HG02970 (cell line): ENCODE measurements around the gene ABCA13.
"Not testable (repeated sequence)": the region's sequence is repeated elsewhere in the genome, so short reads cannot be mapped to it uniquely, and the experiment has no call there.

ENCODE experiments used
- ATAC-seq: cut with Tn5 transposase; IDR thresholded peaks from one replicate; pipeline ENCODE4 v1.9.1; 2021; ENCODE audit warnings: mild to moderate bottlenecking, moderate library complexity, moderate number of reproducible peaks; ENCODE audit not compliant: unreplicated experiment, low FRiP score

Gene ABCA13, protein sequence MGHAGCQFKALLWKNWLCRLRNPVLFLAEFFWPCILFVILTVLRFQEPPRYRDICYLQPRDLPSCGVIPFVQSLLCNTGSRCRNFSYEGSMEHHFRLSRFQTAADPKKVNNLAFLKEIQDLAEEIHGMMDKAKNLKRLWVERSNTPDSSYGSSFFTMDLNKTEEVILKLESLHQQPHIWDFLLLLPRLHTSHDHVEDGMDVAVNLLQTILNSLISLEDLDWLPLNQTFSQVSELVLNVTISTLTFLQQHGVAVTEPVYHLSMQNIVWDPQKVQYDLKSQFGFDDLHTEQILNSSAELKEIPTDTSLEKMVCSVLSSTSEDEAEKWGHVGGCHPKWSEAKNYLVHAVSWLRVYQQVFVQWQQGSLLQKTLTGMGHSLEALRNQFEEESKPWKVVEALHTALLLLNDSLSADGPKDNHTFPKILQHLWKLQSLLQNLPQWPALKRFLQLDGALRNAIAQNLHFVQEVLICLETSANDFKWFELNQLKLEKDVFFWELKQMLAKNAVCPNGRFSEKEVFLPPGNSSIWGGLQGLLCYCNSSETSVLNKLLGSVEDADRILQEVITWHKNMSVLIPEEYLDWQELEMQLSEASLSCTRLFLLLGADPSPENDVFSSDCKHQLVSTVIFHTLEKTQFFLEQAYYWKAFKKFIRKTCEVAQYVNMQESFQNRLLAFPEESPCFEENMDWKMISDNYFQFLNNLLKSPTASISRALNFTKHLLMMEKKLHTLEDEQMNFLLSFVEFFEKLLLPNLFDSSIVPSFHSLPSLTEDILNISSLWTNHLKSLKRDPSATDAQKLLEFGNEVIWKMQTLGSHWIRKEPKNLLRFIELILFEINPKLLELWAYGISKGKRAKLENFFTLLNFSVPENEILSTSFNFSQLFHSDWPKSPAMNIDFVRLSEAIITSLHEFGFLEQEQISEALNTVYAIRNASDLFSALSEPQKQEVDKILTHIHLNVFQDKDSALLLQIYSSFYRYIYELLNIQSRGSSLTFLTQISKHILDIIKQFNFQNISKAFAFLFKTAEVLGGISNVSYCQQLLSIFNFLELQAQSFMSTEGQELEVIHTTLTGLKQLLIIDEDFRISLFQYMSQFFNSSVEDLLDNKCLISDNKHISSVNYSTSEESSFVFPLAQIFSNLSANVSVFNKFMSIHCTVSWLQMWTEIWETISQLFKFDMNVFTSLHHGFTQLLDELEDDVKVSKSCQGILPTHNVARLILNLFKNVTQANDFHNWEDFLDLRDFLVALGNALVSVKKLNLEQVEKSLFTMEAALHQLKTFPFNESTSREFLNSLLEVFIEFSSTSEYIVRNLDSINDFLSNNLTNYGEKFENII (N-terminal part only)

DNA sequence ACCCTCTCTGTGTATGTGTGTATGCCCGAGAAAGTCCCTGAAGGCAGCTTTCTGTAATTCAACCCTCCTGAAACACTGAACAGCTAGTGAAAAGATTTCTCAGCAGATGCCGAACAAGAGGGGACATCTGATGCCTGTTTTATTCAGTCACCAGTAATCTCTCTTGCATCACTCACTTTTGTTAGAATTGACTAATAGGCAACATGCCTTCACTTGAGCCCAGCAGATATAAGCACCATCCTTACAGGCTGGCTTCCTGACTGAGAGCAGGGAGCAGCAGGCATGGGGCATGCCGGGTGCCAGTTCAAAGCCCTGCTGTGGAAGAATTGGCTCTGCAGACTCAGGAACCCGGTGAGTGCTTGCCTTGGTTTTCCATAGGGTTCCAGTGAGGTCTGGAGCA is at the start of gene ABCA13:
Gene ABCA13 (plus strand): TSS at position 257 of the 400 bp plus-strand sequence. CDS start 26 bp downstream, at position 283.
- ATAC-seq: no peak

DNA sequence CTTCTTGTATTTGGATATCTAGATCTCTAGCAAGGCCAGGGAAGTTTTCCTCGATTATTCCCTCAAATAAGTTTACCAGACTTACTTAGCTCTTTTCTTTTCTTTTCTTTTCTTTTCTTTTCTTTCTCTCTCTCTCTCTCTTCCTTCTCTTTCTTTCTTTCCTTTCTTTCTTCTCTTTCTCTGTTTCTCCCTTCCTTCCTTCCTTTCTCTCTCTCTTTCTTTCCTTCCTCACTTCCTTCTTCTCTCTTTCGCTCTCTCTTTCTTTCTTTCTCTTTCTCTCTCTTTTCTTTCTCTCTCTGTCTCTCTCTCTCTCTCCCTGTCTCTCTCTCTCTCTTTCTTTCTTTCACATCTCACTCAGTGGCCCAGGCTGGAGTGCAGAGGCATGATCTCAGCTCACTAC is 45.2 kb upstream of the ABCA13 start:
- no peak for ATAC-seq

- ATAC-seq: no peak
Measured at GRCh38 chr7:48130658-48131108, 40.6 kb upstream of the ABCA13 start.

GRCh38 chr7:48132792-48133191 is 38.5 kb upstream of the ABCA13 start:
- ATAC-seq: no peak

- no peak for ATAC-seq
Measured at GRCh38 chr7:48139459-48139858, 31.8 kb upstream of the ABCA13 start.

GRCh38 chr7:48140001-48140681 is 31.1 kb upstream of the ABCA13 start:
- no peak for ATAC-seq

- ATAC-seq: no peak
Measured at GRCh38 chr7:48141521-48141920, 29.7 kb upstream of the ABCA13 start.

GRCh38 chr7:48144291-48144768 is 26.9 kb upstream of the ABCA13 start:
- no peak for ATAC-seq

GRCh38 chr7:48147078-48147591 is 24.1 kb upstream of the ABCA13 start:
- ATAC-seq: no peak

GRCh38 chr7:48147690-48148089 is 23.6 kb upstream of the ABCA13 start:
- not testable (repeated sequence) for ATAC-seq

- ATAC-seq: no peak
Measured at GRCh38 chr7:48148311-48148710, 22.9 kb upstream of the ABCA13 start.

DNA sequence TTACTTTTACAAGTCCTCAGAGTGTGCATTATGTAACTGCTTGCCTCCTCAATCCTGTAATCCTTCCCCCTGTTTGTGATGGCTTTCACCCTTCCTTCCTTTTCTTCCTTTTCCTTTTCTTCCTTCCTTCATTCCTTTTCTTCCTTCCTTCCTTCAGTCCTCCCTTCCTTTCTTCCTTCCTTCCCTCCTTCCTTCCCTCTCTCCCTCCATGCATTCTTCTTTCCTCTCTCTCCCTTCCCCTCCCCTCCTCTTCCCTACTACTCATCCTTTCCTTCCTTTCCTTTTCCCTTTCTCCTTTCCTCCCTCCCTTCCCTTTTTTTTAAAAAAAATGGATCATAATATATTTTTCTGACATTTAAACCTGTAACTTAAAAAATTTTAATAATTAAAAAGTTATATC is 22.2 kb upstream of the ABCA13 start:
- no peak for ATAC-seq

- ATAC-seq: no peak
Measured at GRCh38 chr7:48150086-48150485, 21.2 kb upstream of the ABCA13 start.

GRCh38 chr7:48154792-48155413 is 16.4 kb upstream of the ABCA13 start:
- no peak for ATAC-seq

GRCh38 chr7:48158404-48158803 is 12.9 kb upstream of the ABCA13 start:
- no peak for ATAC-seq

DNA sequence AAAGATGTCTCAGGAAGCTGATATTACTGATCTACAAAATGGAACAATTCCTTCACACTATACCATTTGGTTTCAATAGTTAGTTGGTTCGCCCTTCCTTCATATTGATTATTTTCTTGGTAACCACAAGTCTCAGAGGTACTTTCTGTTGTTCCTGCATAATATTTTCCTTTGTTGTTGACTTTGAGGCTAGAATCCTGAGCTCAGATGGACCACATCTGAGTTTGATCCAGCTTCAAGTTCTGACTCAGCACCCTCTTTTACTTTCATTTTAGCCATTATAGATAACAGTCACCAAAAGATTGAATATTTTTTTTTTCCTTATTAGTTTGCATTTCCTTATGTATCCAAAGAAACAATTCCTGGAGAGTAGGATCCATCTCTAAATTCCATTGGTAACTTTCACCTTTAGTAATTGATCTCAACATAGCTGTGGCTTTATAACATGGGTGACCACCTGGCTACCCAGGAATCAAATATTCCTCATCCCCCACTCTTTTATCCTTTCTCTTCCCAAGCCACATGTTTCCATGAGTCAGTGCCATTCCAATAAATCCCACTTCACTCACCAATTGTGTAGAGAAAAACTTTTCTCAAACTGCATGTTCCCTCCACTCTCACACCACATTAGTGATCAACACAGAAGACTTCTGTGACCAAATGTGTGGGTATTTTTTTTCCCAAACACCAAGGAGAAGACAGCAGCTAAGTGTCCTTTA is 9.7 kb upstream of the ABCA13 start:
- no peak for ATAC-seq

- no peak for ATAC-seq
Measured at GRCh38 chr7:48165157-48165556, 6.1 kb upstream of the ABCA13 start.

DNA sequence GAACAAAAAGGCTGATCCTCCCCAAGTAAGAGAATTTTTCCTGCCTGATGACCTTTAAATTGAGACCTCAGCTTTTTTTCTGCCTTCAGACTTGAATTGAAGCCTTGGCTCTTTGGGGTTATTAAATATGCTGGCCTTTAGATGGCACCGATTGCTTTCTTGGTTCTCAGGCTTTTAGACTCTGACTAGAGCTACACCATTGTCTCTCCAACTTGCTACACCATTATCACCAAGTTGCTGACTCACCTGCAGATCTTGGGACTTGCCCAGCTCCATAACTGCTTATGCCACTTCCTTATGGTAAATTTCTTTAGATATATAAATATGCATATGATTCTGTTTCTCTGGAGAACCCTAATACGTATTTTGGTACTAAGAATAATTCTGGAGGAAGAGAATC is 3.1 kb upstream of the ABCA13 start:
- ATAC-seq: no peak
